ENCODE data around the gene FAM83G.
"Not testable (repeated sequence)": the region's sequence is repeated elsewhere in the genome, so short reads cannot be mapped to it uniquely, and the experiment has no call there.

DNA sequence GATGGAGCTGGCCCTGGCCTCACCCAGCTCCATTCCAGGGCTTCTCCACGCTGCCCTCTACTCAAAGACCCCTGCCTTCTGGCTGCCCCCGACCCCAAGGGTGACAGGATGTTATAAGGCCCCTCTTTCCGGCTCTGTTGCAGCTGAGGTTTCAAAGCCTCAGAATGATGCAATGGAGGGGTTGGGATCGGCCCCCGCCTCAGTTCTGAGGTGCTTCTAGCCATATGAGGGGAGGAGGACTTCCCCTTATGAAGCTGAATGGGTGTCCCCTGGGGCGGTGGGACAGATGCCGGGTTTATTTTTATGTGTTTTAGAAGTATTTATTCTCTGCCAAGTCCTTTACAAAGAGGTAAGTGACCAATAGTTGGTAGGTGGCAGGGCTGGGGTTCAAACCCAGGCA is 44.3 kb upstream of the FAM83G start:
- not testable (repeated sequence) for TF ChIP-seq POLR2A (IDR thresholded peaks at IDR 0.05)
- TF ChIP-seq, protein P1, sequence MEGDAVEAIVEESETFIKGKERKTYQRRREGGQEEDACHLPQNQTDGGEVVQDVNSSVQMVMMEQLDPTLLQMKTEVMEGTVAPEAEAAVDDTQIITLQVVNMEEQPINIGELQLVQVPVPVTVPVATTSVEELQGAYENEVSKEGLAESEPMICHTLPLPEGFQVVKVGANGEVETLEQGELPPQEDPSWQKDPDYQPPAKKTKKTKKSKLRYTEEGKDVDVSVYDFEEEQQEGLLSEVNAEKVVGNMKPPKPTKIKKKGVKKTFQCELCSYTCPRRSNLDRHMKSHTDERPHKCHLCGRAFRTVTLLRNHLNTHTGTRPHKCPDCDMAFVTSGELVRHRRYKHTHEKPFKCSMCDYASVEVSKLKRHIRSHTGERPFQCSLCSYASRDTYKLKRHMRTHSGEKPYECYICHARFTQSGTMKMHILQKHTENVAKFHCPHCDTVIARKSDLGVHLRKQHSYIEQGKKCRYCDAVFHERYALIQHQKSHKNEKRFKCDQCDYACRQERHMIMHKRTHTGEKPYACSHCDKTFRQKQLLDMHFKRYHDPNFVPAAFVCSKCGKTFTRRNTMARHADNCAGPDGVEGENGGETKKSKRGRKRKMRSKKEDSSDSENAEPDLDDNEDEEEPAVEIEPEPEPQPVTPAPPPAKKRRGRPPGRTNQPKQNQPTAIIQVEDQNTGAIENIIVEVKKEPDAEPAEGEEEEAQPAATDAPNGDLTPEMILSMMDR (IDR thresholded peaks at IDR 0.05): not testable (repeated sequence)
